Tibial nerve (tissue), 4 donors: Measurements from ENCODE around the gene OGDH. TPM values are rescaled to one million over a fixed set of nuclear protein-coding genes. Genes with fewer than 3 reads are reported as not detected.

Experiments
- DNase-seq, 2 donors: peaks; one replicate each; pipeline ENCODE4 v3.0.0-alpha.2; 2019; ENCODE audit warnings: low spot score in 2 of 2
- H3K27ac ChIP-seq, 4 donors: fragments of 200-600 bp; sonication (generic) in 3 of 4; one replicate each; pipeline ENCODE4 v1.5.1; 2017 to 2019; ENCODE audit warnings: mild to moderate bottlenecking in 1 of 4
- H3K27me3 ChIP-seq, 2 donors: fragments of 200-600 bp; sonication (generic) in 1 of 2; one replicate each; pipeline versions ENCODE4 v1.5.1 to v1.6.0; 2017 to 2019
- H3K36me3 ChIP-seq, 3 donors: fragments of 200-600 bp; sonication (generic); one replicate each; pipeline ENCODE4 v1.5.1; 2018 to 2019
- H3K4me1 ChIP-seq, 4 donors: fragments of 200-600 bp; sonication (generic) in 3 of 4; one replicate each; pipeline ENCODE4 v1.5.1; 2017 to 2019
- H3K4me3 ChIP-seq, 4 donors: fragments of 200-600 bp; sonication (generic) in 3 of 4; one replicate each; pipeline ENCODE4 v1.5.1; 2017 to 2019; ENCODE audit warnings: mild to moderate bottlenecking in 1 of 4, moderate library complexity in 1 of 4
- H3K9me3 ChIP-seq, 4 donors: fragments of 200-600 bp; sonication (generic) in 3 of 4; one replicate each; pipeline ENCODE4 v1.5.1; 2017 to 2019
- EP300 ChIP-seq, 2 donors: sonication (generic); formaldehyde crosslinking; IDR thresholded peaks; one replicate each; pipeline ENCODE4 v1.6.1; 2017; ENCODE audit warnings: antibody characterized with exemption in 2 of 2, mild to moderate bottlenecking in 1 of 2
- POLR2A ChIP-seq, 2 donors: fragments of 450-650 bp; IDR thresholded peaks; one replicate each; pipeline ENCODE4 v1.6.1; 2017; ENCODE audit warnings: antibody characterized with exemption in 2 of 2, mild to moderate bottlenecking in 2 of 2, moderate library complexity in 2 of 2
- WGBS, 2 donors: methylation state at CpG; one replicate each; pipeline ENCODE4 v1.1.5; 2018; 5-methylcytosine and 5-hydroxymethylcytosine counted together
- total RNA-seq, 4 donors: library from RNA; depleted of rRNA; stranded (reverse); fragments of >200 nt; gene quantifications; one replicate each; pipeline ENCODE4 v1.1.0, GENCODE V29; 2016
- TF ChIP-seq, protein P1 (sequence below), 5 experiments: fragments of 200-600 bp in 3 of 5; fragments of 450-650 bp in 2 of 5; sonication (generic) in 3 of 5; IDR thresholded peaks; one replicate each; pipeline ENCODE4 v1.5.1; 2016 to 2019; ENCODE audit warnings: antibody characterized with exemption in 5 of 5, mild to moderate bottlenecking in 3 of 5, moderate library complexity in 2 of 5

Gene OGDH
- total RNA-seq, 4 donors from 2014 or later, result 66.8 to 76.5 (median 70.1) TPM

DNA sequence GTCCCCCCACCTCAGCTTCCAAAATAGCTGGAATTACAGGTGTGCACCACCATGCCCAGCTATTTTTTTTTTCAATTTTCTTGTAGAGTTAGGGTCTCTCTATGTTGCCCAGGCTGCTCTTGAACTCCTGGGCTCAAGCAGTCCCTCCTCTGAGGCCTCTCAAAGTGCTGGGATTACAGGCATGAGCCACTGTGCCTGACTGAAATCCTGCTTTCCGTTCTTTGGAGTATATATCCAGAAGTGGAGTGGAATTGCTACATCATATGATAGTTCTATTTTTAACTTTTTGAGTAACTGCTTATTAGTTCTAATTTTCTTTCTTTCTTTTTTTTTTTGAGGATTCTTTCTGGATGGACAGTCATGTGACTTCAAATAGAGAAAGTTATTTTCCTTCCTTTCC, 79.3 kb downstream of the OGDH start:
- DNase-seq, result no peak
- TF ChIP-seq, protein P1, sequence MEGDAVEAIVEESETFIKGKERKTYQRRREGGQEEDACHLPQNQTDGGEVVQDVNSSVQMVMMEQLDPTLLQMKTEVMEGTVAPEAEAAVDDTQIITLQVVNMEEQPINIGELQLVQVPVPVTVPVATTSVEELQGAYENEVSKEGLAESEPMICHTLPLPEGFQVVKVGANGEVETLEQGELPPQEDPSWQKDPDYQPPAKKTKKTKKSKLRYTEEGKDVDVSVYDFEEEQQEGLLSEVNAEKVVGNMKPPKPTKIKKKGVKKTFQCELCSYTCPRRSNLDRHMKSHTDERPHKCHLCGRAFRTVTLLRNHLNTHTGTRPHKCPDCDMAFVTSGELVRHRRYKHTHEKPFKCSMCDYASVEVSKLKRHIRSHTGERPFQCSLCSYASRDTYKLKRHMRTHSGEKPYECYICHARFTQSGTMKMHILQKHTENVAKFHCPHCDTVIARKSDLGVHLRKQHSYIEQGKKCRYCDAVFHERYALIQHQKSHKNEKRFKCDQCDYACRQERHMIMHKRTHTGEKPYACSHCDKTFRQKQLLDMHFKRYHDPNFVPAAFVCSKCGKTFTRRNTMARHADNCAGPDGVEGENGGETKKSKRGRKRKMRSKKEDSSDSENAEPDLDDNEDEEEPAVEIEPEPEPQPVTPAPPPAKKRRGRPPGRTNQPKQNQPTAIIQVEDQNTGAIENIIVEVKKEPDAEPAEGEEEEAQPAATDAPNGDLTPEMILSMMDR (IDR thresholded peaks at IDR 0.05), result no peak
- TF ChIP-seq POLR2A (IDR thresholded peaks at IDR 0.05) (no peak), EP300 (IDR thresholded peaks at IDR 0.05) (no peak)
- 59 to 69% methylated on average over 1 of the region's 1 CpG for WGBS, 2 donors
- no peaks in the 10 kb centered on the region for H3K27me3 ChIP-seq
- H3K27ac ChIP-seq, result no peak overlapping the region
- H3K4me1 ChIP-seq, result no peaks in the 10 kb centered on the region
- H3K9me3 ChIP-seq, result no peaks in the 10 kb centered on the region
- H3K4me3 ChIP-seq, result no peak overlapping the region
- H3K36me3 ChIP-seq, result peaks cover 0 to 84% (median 10%) of the 10 kb centered on the region in 3 donors

DNA sequence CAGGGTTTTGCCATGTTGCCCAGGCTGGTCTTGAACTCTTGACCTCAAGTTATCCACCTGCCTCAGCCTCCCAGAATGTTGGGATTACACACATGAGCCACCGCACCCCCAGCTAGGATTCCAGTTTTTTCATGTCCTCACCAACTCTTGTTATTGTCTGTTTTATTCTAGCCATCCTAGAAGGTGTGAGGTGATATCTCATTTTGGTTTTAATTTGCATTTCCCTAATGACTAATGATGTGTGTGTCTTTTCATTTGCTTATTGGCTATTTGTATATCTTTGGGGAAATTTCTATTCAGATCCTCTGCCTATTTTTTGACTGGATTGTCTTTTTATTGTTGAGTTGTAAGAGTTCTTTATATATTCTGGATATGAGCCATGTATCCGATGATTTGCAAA, 83.0 kb downstream of the OGDH start:
- Histone ChIP-seq H3K27me3 (no peaks in the 10 kb centered on the region), H3K27ac (no peak overlapping the region), H3K4me1 (no peaks in the 10 kb centered on the region), H3K4me3 (no peak overlapping the region), H3K36me3 (peaks cover 0 to 70% (median 6%) of the 10 kb centered on the region in 3 donors), H3K9me3 (no peaks in the 10 kb centered on the region)
- no peak for DNase-seq
- 95 to 100% methylated on average over 2 of the region's 2 CpGs for WGBS, 2 donors
- TF ChIP-seq, protein P1 (IDR thresholded peaks at IDR 0.05), result no peak
- no peak for TF ChIP-seq POLR2A (IDR thresholded peaks at IDR 0.05)
- TF ChIP-seq EP300 (IDR thresholded peaks at IDR 0.05), result no peak

DNA sequence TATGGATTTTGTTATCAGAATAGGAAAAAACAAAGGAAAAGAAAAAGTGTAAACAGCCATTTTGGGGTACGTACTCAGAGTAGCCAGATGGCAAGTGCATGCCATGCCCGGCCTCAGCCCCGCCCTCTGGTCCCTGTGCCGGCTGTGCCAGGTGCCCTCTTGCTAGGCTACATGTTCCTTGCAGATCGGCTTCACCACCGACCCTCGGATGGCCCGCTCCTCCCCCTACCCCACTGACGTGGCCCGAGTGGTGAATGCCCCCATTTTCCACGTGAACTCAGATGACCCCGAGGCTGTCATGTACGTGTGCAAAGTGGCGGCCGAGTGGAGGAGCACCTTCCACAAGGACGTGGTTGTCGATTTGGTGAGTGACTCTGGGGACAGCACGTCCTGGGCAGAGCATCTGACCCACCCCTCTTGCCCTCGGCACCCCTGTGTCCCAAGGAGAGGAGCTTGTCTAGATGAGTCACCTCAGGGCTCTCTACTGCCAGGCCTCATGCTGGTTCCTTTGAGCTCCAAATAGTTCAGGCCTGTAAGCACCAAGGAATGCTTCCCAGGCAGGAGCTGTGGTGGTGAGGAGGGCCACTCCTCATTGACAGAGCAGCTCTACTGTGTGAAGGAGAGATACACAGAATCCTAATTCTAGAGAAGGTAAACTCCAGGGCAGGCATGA, 87.3 kb downstream of the OGDH start:
- H3K27ac ChIP-seq, result no peak overlapping the region
- DNase-seq, result no peak
- H3K27me3 ChIP-seq, result no peaks in the 10 kb centered on the region
- TF ChIP-seq EP300 (IDR thresholded peaks at IDR 0.05) (no peak), POLR2A (IDR thresholded peaks at IDR 0.05) (no peak)
- TF ChIP-seq, protein P1 (IDR thresholded peaks at IDR 0.05), result no peak
- WGBS, 2 donors, result 75 to 91% methylated on average over 17 to 19 of the region's 19 CpGs
- peaks cover 0 to 83% (median 38%) of the 10 kb centered on the region in 3 donors for H3K36me3 ChIP-seq
- no peaks in the 10 kb centered on the region for H3K9me3 ChIP-seq
- H3K4me1 ChIP-seq, result no peaks in the 10 kb centered on the region
- H3K4me3 ChIP-seq, result no peak overlapping the region

DNA sequence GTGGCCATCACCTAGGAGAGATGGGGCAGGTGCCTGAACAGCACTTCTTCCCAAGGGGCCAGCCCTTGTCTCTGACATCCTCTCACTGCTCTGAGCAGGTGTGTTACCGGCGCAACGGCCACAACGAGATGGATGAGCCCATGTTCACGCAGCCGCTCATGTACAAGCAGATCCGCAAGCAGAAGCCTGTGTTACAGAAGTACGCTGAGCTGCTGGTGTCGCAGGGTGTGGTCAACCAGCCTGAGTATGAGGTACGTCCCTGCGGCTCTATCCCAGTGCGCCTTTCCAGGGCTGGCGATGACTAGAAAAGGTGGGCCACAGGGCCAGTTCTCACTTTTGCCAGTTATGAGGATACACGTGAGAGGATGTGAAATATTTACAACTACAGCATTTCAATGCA, 87.9 kb downstream of the OGDH start:
- Histone ChIP-seq H3K27ac (no peak overlapping the region), H3K4me3 (no peak overlapping the region), H3K27me3 (no peaks in the 10 kb centered on the region), H3K36me3 (peaks cover 0 to 84% (median 38%) of the 10 kb centered on the region in 3 donors), H3K4me1 (no peaks in the 10 kb centered on the region), H3K9me3 (no peaks in the 10 kb centered on the region)
- no peak for DNase-seq
- no peak for TF ChIP-seq POLR2A (IDR thresholded peaks at IDR 0.05)
- 96% methylated on average over 14 of the region's 14 CpGs for WGBS, 2 donors

DNA sequence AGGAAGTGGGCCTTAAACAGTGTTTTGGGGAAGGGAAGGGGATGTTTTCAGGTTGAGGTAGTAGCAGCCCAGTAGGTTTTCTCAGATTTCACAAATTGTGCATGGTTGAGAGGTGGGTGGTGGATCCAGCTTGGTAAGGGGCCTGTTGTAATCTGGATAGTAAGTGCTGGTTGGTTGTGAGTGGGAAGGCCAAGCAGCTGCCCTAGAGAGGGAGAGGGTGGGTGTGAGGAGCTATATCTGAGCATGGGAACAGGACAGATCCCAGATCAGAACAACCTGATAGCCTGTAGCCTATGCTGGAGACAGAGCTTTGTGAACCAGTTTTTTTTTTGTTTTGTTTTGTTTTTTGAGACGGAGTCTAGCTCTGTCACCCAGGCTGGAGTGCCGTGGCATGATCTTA, 88.3 kb downstream of the OGDH start:
- no peak overlapping the region for H3K27ac ChIP-seq
- DNase-seq, result no peak
- TF ChIP-seq, protein P1 (IDR thresholded peaks at IDR 0.05), result no peak
- TF ChIP-seq EP300 (IDR thresholded peaks at IDR 0.05) (no peak), POLR2A (IDR thresholded peaks at IDR 0.05) (no peak)
- peaks cover 0 to 86% (median 38%) of the 10 kb centered on the region in 3 donors for H3K36me3 ChIP-seq
- H3K9me3 ChIP-seq, result no peaks in the 10 kb centered on the region
- whole genome bisulfite sequencing, 2 donors, result 87 to 90% methylated on average over 2 of the region's 2 CpGs
- H3K4me3 ChIP-seq, result no peak overlapping the region
- no peaks in the 10 kb centered on the region for H3K27me3 ChIP-seq
- no peaks in the 10 kb centered on the region for H3K4me1 ChIP-seq
